HEK293T (cell line): ENCODE data around the gene RMND5B.
"Not testable (repeated sequence)": the region's sequence is repeated elsewhere in the genome, so short reads cannot be mapped to it uniquely, and the experiment has no call there.

Experiments used
- CTCF ChIA-PET: fragments of 350-600 bp; formaldehyde crosslinking; extraction: SDS; loops from one replicate; lab custom pipeline; 2021; ENCODE audit warnings: antibody characterized with exemption, inconsistent platforms; lab: Yijun Ruan, JAX
- POLR2A ChIA-PET: fragments of 350-600 bp; formaldehyde crosslinking; extraction: SDS; loops from one replicate; lab custom pipeline; 2020; ENCODE audit warnings: antibody characterized with exemption, inconsistent platforms; lab: Yijun Ruan, JAX
- DNase-seq: peaks from one replicate; pipeline ENCODE4 v3.0.0; 2012; ENCODE audit warnings: mixed read lengths; ENCODE audit errors: extremely low spot score
- ARNT ChIP-seq: fragments of 450-650 bp; IDR thresholded peaks from 2 replicates; pipeline ENCODE4 v1.6.1; 2017; ENCODE audit warnings: mild to moderate bottlenecking
- BHLHE40 ChIP-seq: fragments of 450-650 bp; IDR thresholded peaks from 2 replicates; pipeline ENCODE4 v1.6.1; 2016; ENCODE audit warnings: mild to moderate bottlenecking, moderate library complexity, borderline replicate concordance
- CTBP1 ChIP-seq: fragments of 450-650 bp; IDR thresholded peaks from 2 replicates; pipeline ENCODE4 v1.6.1; 2016; ENCODE audit warnings: borderline replicate concordance
- ELF4 ChIP-seq: fragments of 450-650 bp; IDR thresholded peaks from 2 replicates; pipeline ENCODE4 v1.6.1; 2017; ENCODE audit warnings: antibody characterized with exemption
- FOXA1 ChIP-seq: fragments of 450-650 bp; IDR thresholded peaks from 2 replicates; pipeline ENCODE4 v1.6.1; 2016; ENCODE audit warnings: mild to moderate bottlenecking
- FOXK2 ChIP-seq: fragments of 450-650 bp; IDR thresholded peaks from 2 replicates; pipeline ENCODE4 v1.6.1; 2016; ENCODE audit warnings: mild to moderate bottlenecking
- FOXM1 ChIP-seq: fragments of 450-650 bp; IDR thresholded peaks from 2 replicates; pipeline ENCODE4 v1.6.1; 2017; ENCODE audit warnings: mild to moderate bottlenecking, borderline replicate concordance
- HDGF ChIP-seq: fragments of 450-650 bp; IDR thresholded peaks from 2 replicates; pipeline ENCODE4 v1.6.1; 2017; ENCODE audit warnings: antibody characterized with exemption, borderline replicate concordance
- L3MBTL2 ChIP-seq: fragments of 450-650 bp; conservative IDR thresholded peaks from 2 replicates; pipeline ENCODE4 v1.6.1; 2016; ENCODE audit warnings: mild to moderate bottlenecking
- LEF1 ChIP-seq: fragments of 450-650 bp; IDR thresholded peaks from 2 replicates; pipeline ENCODE4 v1.6.1; 2017; ENCODE audit warnings: mild to moderate bottlenecking, borderline replicate concordance
- NFRKB ChIP-seq: fragments of 450-650 bp; IDR thresholded peaks from 2 replicates; pipeline ENCODE4 v1.6.1; 2016; ENCODE audit warnings: mild to moderate bottlenecking, moderate library complexity
- PKNOX1 ChIP-seq: fragments of 450-650 bp; IDR thresholded peaks from 2 replicates; pipeline ENCODE4 v1.6.1; 2016
- SP1 ChIP-seq: fragments of 450-650 bp; IDR thresholded peaks from 2 replicates; pipeline ENCODE4 v1.6.1; 2017
- SUZ12 ChIP-seq: fragments of 450-650 bp; IDR thresholded peaks from 2 replicates; pipeline ENCODE4 v1.6.1; 2016; ENCODE audit warnings: mild to moderate bottlenecking
- TARDBP ChIP-seq: fragments of 450-650 bp; IDR thresholded peaks from 2 replicates; pipeline ENCODE4 v1.6.1; 2016
- ZNF384 ChIP-seq: fragments of 450-650 bp; IDR thresholded peaks from 2 replicates; pipeline ENCODE4 v1.6.1; 2016

RMND5B gene

DNA sequence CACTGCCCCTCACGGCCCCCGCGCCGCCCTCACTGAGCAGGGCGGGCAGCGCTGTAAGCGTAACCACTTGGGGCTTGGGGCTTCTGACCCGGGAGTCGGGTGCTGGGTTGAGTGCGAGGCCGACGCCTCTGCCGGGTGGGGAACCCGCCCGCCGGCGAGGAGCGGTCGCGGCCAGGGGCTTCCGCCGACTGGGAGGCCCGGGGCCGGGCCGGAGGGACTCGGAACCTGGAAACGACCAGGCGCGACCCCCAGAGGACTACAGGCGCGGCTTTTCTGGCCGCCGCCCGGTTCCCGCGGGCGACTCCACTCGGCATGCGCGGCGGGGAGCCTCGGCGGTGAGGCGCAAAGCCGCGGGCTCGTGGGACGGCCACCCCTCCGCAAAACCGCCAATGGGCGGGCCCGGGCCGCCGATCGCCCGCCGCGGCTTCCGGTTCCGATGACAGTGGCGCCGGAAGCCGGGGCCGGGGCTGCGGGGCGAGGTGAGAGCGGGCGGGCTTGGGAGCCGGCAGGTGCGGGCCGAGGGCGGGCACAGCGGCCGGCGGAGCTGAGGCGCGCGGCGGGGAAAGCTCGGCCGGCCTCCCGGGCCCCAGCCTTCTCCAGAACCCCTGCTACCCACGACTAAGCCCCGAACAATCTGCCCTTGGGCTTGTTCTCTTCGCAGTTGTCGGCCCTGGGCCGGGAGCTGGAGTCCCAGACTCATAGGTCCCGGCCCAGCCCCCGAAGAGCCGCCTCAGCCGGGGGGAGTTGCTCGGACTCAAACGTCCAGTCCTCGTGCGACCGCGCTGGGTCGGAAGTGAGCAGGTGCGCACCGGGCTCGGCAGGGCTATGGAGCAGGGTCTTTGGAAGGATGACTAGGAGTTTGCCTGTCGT, at the start of gene RMND5B:
RMND5B (plus strand) TSS at position 439 of the 870 bp plus-strand sequence. CDS start 7,106 bp downstream, outside the sequence.
- ChIA-PET CTCF (interaction anchor here (0.6 to 2.8 kb wide), 2 partner anchors 8 to 10 kb away, joined by 4 to 14 read pairs; no protein-coding TSS in a partner anchor), POLR2A (interaction anchor here (0.9 to 2.2 kb wide), 8 partner anchors 10 to 73 kb away, joined by 3 to 13 read pairs (median 6); partner anchors contain the start of genes HNRNPAB and NHP2)
- TF ChIP-seq LEF1 (peak; percentile 47; the same call in 1 of the 2 replicates), FOXK2 (no peak), L3MBTL2 (peak; percentile 35; the same call in 1 of the 2 replicates), HDGF (no peak), CTBP1 (no peak; the same call in 1 of the 2 replicates), SP1 (no peak), FOXM1 (no peak; the same call in 1 of the 2 replicates), PKNOX1 (no peak)
- peak; percentile 94 for DNase-seq

DNA sequence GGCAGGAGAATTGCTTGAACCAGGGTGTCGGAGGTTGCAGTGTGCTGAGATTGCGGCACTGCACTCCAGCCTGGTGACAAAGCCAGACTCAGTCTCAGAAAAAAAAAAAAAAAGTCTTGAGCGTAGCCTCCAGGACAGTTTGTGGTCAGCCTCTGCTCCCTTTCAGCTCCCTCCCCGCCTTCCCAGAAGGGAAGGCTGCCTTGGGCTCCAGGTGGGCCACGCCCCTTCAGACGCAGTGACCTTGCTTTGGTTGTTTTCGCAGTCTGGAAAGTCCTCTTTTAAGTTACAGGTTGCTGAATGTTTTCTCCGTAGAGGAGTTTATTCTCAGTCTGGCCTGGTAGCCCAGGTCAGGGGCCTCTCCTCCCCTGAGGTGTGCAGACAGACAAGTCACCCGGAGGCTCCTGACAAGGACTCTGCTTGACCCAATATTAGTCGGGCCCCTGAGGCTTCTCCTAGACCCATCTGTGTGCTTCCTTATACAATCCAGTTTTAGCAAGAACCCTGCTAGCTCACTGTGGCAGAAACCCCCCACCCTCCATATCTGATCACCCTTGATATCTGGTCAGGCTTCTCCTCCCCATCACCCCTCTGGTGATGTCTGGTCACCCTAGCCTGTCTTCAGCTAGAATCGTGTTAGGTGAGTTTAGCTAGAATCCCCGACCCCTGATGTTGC, 49.1 kb upstream of the RMND5B start:
- ChIA-PET CTCF (no interaction called here), POLR2A (interaction anchor here (1.1 kb wide), 2 partner anchors 67 to 72 kb away, joined by 3 to 4 read pairs; partner anchors contain the start of gene NHP2)
- no peak for DNase-seq
- TF ChIP-seq FOXM1 (no peak), NFRKB (no peak), SUZ12 (no peak), FOXK2 (no peak), PKNOX1 (no peak), SP1 (no peak), ARNT (no peak), HDGF (no peak), LEF1 (no peak)

GRCh38 chr5:178083922-178084321, 46.9 kb upstream of the RMND5B start:
- ChIA-PET POLR2A (interaction anchor here (0.7 to 1.9 kb wide), 2 partner anchors 70 to 1476 kb away, joined by 3 to 7 read pairs; partner anchors contain the start of gene NHP2), CTCF (interaction anchor here (0.6 to 1.2 kb wide), 2 partner anchors 8 to 21 kb away, joined by 3 read pairs; no protein-coding TSS in a partner anchor)
- TF ChIP-seq PKNOX1: no peak
- TF ChIP-seq ZNF384: no peak
- no peak for TF ChIP-seq FOXM1
- no peak for TF ChIP-seq SUZ12
- TF ChIP-seq HDGF: no peak
- TF ChIP-seq BHLHE40: no peak
- DNase-seq: no peak

DNA sequence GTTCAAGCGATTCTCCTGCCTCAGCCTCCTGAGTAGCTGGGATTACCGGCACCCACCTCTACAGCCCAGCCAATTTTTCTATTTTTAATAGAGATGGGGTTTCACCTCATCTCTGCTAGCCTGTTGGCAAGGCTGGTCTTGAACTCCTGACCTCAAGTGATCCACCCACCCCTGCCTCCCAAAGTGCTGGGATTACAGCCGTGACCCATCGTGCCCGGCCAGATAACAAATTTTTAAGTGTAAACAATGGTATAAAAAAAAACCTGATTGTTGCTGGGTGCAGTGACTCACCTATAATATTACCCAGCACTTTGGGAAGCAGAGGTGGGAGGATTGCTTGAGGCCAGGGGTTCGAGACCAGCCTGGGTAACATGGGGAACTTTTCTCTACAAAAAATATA, 45.5 kb upstream of the RMND5B start:
- no peak for DNase-seq
- no peak for TF ChIP-seq ELF4
- no peak for TF ChIP-seq HDGF
- TF ChIP-seq LEF1: no peak
- TF ChIP-seq NFRKB: no peak
- no peak for TF ChIP-seq TARDBP
- no peak for TF ChIP-seq FOXK2
- TF ChIP-seq ZNF384: no peak
- no peak for TF ChIP-seq SUZ12
- no peak for TF ChIP-seq CTBP1
- no peak for TF ChIP-seq FOXM1
- TF ChIP-seq BHLHE40: no peak
- no peak for TF ChIP-seq L3MBTL2
- POLR2A ChIA-PET: interaction anchor here (1.9 kb wide), 1 partner anchor 68 kb away, joined by 7 read pairs; the partner anchor contains the start of gene NHP2
- CTCF ChIA-PET: no interaction called here

- CTCF ChIA-PET: no interaction called here
- POLR2A ChIA-PET: no interaction called here
- DNase-seq: no peak
- TF ChIP-seq BHLHE40: no peak
- no peak for TF ChIP-seq LEF1
- no peak for TF ChIP-seq FOXA1
- TF ChIP-seq FOXM1: no peak
- TF ChIP-seq HDGF: no peak
- no peak for TF ChIP-seq ZNF384
Observed at GRCh38 chr5:178086266-178086665, 44.5 kb upstream of the RMND5B start.

DNA sequence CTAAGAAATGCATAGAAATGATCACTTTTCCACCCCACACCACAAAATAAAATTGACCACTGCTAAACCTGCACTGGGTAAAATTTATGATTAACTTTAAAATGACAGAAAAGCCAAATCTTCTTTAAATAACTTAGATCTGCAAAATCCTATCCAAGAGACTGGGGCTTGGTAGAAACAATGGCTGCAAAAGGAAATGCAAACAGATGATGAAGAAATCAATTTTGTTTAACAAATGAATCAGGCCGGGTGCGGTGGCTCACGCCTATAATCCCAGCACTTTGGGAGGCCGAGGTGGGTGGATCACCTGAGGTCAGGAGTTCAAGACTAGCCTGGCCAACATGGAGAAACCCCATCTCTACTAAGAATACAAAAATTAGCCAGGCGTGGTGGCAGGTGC, 43.6 kb upstream of the RMND5B start:
- CTCF ChIA-PET: interaction anchor here (1.0 kb wide), 1 partner anchor 12 kb away, joined by 3 read pairs; no protein-coding TSS in a partner anchor
- POLR2A ChIA-PET, DNase-seq: not testable (repeated sequence)
